IMR-90 (cell line): ENCODE measurements around the gene MECR. TPM values are rescaled to one million over a fixed set of nuclear protein-coding genes. Genes with fewer than 3 reads are reported as not detected.

Experiments
- ATAC-seq: fragments of 200-7000 bp; cut with Tn5 transposase; 2 replicates; pipeline ENCODE4 v1.9.1; 2020; ENCODE audit warnings: low read depth, mild to moderate bottlenecking, moderate library complexity
- BruUV-seq: library from RNA; stranded (reverse); fragments of 400-500 nt; replicated peaks from 2 replicates; lab custom pipeline; 2021; lab: Mats Ljungman, UMichigan
- CTCF ChIA-PET: fragments of 300-600 bp; formaldehyde crosslinking; extraction: SDS; loops from one replicate; lab custom pipeline; 2021; ENCODE audit warnings: antibody characterized with exemption; lab: Yijun Ruan, JAX
- POLR2A ChIA-PET: fragments of 300-600 bp; sonication (Branson Sonifier 250); formaldehyde crosslinking; loops from one replicate; lab custom pipeline; 2022; ENCODE audit warnings: antibody characterized with exemption; ENCODE audit not compliant: unreplicated experiment; lab: Charles Lee
- DNase-seq: peaks from one replicate; pipeline ENCODE4 v3.0.0; 2013
- H2AFZ ChIP-seq: replicated peaks from 2 replicates; pipeline ENCODE3; 2013; ENCODE audit warnings: low read length, mild to moderate bottlenecking; ENCODE audit not compliant: poor library complexity
- H2AK5ac ChIP-seq: 2 replicates; pipeline ENCODE4 v1.6.1; 2013; ENCODE audit warnings: low read depth, low read length, inconsistent platforms
- H2AK9ac ChIP-seq: replicated peaks from 2 replicates; pipeline ENCODE3; 2013; ENCODE audit warnings: mild to moderate bottlenecking, low read depth, low read length, moderate library complexity; ENCODE audit not compliant: poor library complexity
- H2BK120ac ChIP-seq: 2 replicates; pipeline ENCODE4 v1.6.1; 2013; ENCODE audit warnings: low read depth, low read length, inconsistent platforms
- H2BK15ac ChIP-seq: 3 replicates; pipeline ENCODE4 v1.6.1; 2013; ENCODE audit warnings: low read depth, low read length, inconsistent platforms
- H2BK20ac ChIP-seq: 2 replicates; pipeline ENCODE4 v1.6.1; 2013; ENCODE audit warnings: low read depth, mild to moderate bottlenecking, inconsistent platforms, low read length, moderate library complexity
- H2BK5ac ChIP-seq: 2 replicates; pipeline ENCODE4 v1.6.1; 2013; ENCODE audit warnings: mild to moderate bottlenecking, low read depth, low read length, inconsistent platforms; ENCODE audit not compliant: poor library complexity, severe bottlenecking
- H3K14ac ChIP-seq: replicated peaks from 2 replicates; pipeline ENCODE4 v1.6.1; 2013; ENCODE audit warnings: low read depth, low read length, inconsistent platforms
- H3K18ac ChIP-seq: 2 replicates; pipeline ENCODE4 v1.6.1; 2013; ENCODE audit warnings: low read depth, low read length, control low read depth
- H3K23ac ChIP-seq: 2 replicates; pipeline ENCODE4 v1.6.1; 2013; ENCODE audit warnings: low read depth, low read length, inconsistent platforms
- H3K27ac ChIP-seq: 2 replicates; pipeline ENCODE4 v1.5.1; 2013; ENCODE audit warnings: mild to moderate bottlenecking, control low read depth, low read length; ENCODE audit not compliant: insufficient read depth
- H3K27me3 ChIP-seq: 2 replicates; pipeline ENCODE4 v1.6.1; 2013; ENCODE audit warnings: low read length; ENCODE audit not compliant: control insufficient read depth, insufficient read depth
- H3K36me3 ChIP-seq: 2 replicates; pipeline ENCODE4 v1.6.1; 2013; ENCODE audit warnings: low read length, mixed read lengths; ENCODE audit not compliant: control insufficient read depth, insufficient read depth
- H3K4ac ChIP-seq: 2 replicates; pipeline ENCODE4 v1.6.1; 2013; ENCODE audit warnings: low read depth, low read length, inconsistent platforms
- H3K4me1 ChIP-seq: 2 replicates; pipeline ENCODE4 v1.6.1; 2013; ENCODE audit warnings: low read length, mixed read lengths; ENCODE audit not compliant: control insufficient read depth, insufficient read depth
- H3K4me2 ChIP-seq: 2 replicates; pipeline ENCODE4 v1.6.1; 2013; ENCODE audit warnings: low read depth, mild to moderate bottlenecking, control low read depth, low read length, moderate library complexity
- H3K4me3 ChIP-seq: 2 replicates; pipeline ENCODE4 v1.5.1; 2013; ENCODE audit warnings: low read depth, mild to moderate bottlenecking, control low read depth, low read length, moderate library complexity; ENCODE audit not compliant: insufficient read depth
- H3K56ac ChIP-seq: 2 replicates; pipeline ENCODE4 v1.6.1; 2013; ENCODE audit warnings: low read length, inconsistent platforms; ENCODE audit not compliant: insufficient read depth; ENCODE audit errors: extremely low read depth
- H3K79me1 ChIP-seq, 2 experiments: 2 replicates each; pipeline ENCODE4 v1.6.1; 2013; ENCODE audit warnings: low read length in 2 of 2, inconsistent platforms in 1 of 2, low read depth in 1 of 2
- H3K9ac ChIP-seq: 2 replicates; pipeline ENCODE4 v1.6.1; 2013; ENCODE audit warnings: low read depth, low read length, control low read depth
- H3K9me1 ChIP-seq: 2 replicates; pipeline ENCODE4 v1.6.1; 2013; ENCODE audit warnings: low read length, inconsistent platforms; ENCODE audit not compliant: insufficient read depth
- H3K9me3 ChIP-seq: 2 replicates; pipeline ENCODE4 v1.6.1; 2013; ENCODE audit warnings: low read length; ENCODE audit not compliant: control insufficient read depth, insufficient read depth
- H4K20me1 ChIP-seq: 2 replicates; pipeline ENCODE4 v1.6.1; 2013; ENCODE audit warnings: low read length, inconsistent platforms; ENCODE audit not compliant: insufficient read depth
- H4K5ac ChIP-seq: 2 replicates; pipeline ENCODE4 v1.6.1; 2013; ENCODE audit warnings: mild to moderate bottlenecking, low read depth, low read length, control low read depth
- H4K8ac ChIP-seq, 2 experiments: 2 replicates each; pipeline ENCODE4 v1.6.1; 2013; ENCODE audit warnings: low read depth in 2 of 2, low read length in 2 of 2, control low read depth in 1 of 2, inconsistent platforms in 1 of 2
- H4K91ac ChIP-seq: 2 replicates; pipeline ENCODE4 v1.6.1; 2013; ENCODE audit warnings: low read depth, low read length, inconsistent platforms; ENCODE audit not compliant: insufficient read depth
- BHLHE40 ChIP-seq: fragments of 150-350 bp; IDR thresholded peaks from 2 replicates; pipeline ENCODE4 v1.6.1; 2016; ENCODE audit warnings: mild to moderate bottlenecking, low read depth, low read length
- WGBS, 2 experiments: methylation state at CpG; one replicate each; pipeline versions ENCODE4 v1.1.5 to v1.1.7; 2013; ENCODE audit warnings: missing lambda C conversion rate in 2 of 2; ENCODE audit not compliant: insufficient read length in 1 of 2; ENCODE audit errors: extremely low coverage in 2 of 2; 5-methylcytosine and 5-hydroxymethylcytosine counted together
- dilution Hi-C: fragments of 300-500 bp; cut with HindIII; formaldehyde crosslinking; loops from one replicate; pipeline ENCODE4 v1.14.3; 2018; ENCODE audit warnings: low sequenced_read_pairs; ENCODE audit not compliant: unreplicated experiment
- in situ Hi-C: fragments of 300-500 bp; cut with MboI; formaldehyde crosslinking; loops from 3 replicates; pipeline ENCODE4 v1.14.3; 2019; ENCODE audit warnings: low sequenced_read_pairs, inconsistent platforms, mixed read lengths
- intact Hi-C: fragments of 100-400 bp; cut with micrococcal nuclease; formaldehyde crosslinking; loops from 2 replicates; pipeline ENCODE4 v1.10.0; 2022
- polyA plus RNA-seq, 3 experiments: library from polyadenylated mRNA; depleted of rRNA; stranded (reverse); fragments of >200 nt; gene quantifications; 2 replicates each; pipeline ENCODE4 v1.2.3, GENCODE V29; 2012; ENCODE audit warnings: low replicate concordance in 1 of 3
- total RNA-seq: library from RNA; depleted of rRNA; stranded (reverse); fragments of >200 nt; gene quantifications from 2 replicates; pipeline ENCODE4 v1.2.3, GENCODE V29; 2012

MECR gene
- total and polyA plus RNA-seq, 2 of the 4 experiments (the other 2 are of a cell fraction), result 20.3 to 24.8 TPM

DNA sequence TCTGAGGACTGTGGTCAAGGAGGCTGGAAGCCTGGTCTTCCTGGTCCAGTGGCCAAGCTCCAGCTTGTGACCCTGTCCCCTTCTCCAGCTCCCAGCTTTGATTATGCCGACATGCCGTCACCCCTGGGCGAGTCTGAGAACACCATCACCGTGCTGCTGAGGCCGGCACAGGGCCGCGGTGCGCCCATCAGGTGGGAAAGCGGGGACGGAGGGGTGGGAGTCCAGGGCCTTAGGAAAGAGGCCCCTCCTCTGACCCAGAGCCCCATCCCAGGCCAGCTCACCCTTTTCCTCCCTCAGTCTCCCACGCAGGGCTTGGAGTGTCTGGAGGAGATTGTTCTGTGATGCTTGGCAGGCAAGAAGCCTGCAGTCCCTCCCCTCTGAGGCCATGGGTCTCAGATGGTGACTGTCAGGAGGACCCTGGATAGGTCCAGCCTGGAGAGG, 49.2 kb upstream of the MECR start:
- Histone ChIP-seq H3K4me1 (0 out of 2 replicates have a peak, but pooled peaks cover 3% of the 10 kb centered on the region), H3K27me3 (no peaks in the 10 kb centered on the region), H3K4me3 (no peak overlapping the region), H3K79me1 (no peaks in the 10 kb centered on the region; a peak in 1 of 4 replicates), H3K56ac (no peak overlapping the region), H3K27ac (no peak overlapping the region), H2BK15ac (no peak overlapping the region), H4K20me1 (no peaks in the 10 kb centered on the region), H2AK5ac (peak overlapping the region; percentile 21; the same call in 1 of the 2 replicates), H2BK20ac (no peak overlapping the region), H3K36me3 (no peaks in the 10 kb centered on the region; the same call in 1 of the 2 replicates), H2AFZ (peak overlapping the region; percentile 80), H4K8ac (no peak overlapping the region), H3K14ac (no peak overlapping the region), H4K91ac (no peak overlapping the region), H2BK120ac (no peak overlapping the region), H3K4me2 (no peak overlapping the region), H3K9me1 (peaks cover 8% of the 10 kb centered on the region), H4K5ac (no peak overlapping the region), H3K23ac (no peak overlapping the region), H3K9me3 (no peaks in the 10 kb centered on the region), H3K4ac (no peak overlapping the region), H2BK5ac (no peak overlapping the region), H3K18ac (no peak overlapping the region), H3K9ac (no peak overlapping the region), H2AK9ac (peak overlapping the region; percentile 63)
- ATAC-seq (peak; percentile 13), DNase-seq (no peak)
- in situ Hi-C loops, result no loop called here
- dilution Hi-C loops, result no loop called here
- ChIA-PET POLR2A (no interaction called here), CTCF (no interaction called here)
- no CpG with 5 or more reads among the region's 11 CpGs for WGBS, 2 experiments
- BruUV-seq, result no TSS peak
- intact Hi-C loops, result no loop called here
- no peak for TF ChIP-seq BHLHE40
